HG03469 (cell line): ENCODE measurements around the gene CENPV.

Experiments used
- ATAC-seq: cut with Tn5 transposase; IDR thresholded peaks from one replicate; pipeline ENCODE4 v1.9.1; 2021; ENCODE audit warnings: mild to moderate bottlenecking, moderate library complexity, moderate number of reproducible peaks; ENCODE audit not compliant: unreplicated experiment

Gene CENPV

DNA sequence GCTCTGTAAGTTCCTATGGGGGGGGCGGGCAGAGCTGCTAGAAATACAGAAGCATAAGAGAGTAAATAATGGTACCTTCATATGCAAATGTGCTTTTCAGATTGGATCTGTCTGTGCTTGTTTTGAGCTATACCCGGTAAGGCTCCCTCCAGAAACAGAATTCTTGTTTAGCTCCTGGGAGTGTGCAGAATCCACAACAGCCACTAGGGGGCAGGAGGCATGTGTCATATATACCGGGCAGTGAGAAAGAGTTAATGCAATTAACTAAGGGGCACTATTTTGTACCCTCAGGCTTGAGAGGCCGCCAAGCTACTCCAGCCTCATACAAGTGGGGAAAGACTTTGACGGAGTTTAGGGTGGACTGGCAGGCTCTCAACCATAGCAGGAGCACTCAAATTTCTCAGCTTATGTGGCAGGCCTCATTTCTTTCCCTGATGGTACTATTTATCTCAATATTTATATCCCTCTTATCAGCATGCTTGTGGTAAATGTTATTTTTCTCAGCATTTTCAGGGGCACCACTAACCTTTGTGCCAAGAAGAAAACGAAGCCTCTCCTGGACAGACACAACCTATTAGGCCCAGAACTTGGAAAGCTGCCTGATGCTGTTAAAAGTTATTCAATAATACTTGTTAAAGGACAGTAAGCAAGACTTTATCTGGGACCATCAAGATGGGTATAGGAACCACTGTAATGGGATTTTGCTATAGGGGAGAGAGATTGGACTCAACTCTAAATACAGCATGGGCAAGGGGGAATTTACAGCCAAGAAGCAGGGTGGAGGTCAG, 10.7 kb upstream of the CENPV start:
- ATAC-seq, result no peak

DNA sequence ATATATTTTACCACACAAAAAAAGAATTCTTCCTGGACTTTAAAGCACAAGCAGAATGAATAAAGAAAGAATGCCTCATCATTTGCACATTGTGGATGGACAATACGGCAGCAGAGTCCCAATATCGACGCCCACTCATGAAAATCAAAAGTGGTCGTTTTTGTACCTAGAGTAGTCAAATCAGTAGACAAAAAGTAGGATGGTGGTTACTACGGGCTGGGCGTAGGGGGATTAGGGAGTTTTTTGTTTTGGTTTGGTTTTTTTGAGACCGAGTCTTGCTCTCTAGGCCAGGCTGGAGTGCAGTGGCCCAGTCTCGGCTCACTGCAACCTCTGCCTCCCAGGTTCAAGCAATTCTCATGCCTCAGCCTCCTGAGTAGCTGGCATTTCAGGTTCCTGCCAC, 8.6 kb upstream of the CENPV start:
- ATAC-seq, result no peak

DNA sequence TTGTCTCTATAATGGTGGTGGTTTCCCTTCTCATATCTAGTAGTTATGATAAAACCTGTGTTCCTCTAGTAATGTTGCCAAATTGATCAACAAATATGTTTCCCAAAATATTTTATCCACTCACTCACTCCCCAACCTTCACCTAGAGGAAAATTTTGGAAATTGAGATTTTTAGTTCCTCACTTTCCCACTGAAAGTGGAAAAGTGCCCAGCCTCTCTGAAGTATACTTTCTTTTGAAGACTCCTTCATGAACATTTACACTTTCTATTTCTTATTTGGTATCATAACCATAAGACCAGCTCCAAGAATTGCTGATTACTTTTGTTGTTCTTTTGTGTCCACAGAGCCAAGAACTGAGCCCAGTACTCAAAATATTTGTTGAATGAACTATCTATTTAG, 5.1 kb upstream of the CENPV start:
- no peak for ATAC-seq

DNA sequence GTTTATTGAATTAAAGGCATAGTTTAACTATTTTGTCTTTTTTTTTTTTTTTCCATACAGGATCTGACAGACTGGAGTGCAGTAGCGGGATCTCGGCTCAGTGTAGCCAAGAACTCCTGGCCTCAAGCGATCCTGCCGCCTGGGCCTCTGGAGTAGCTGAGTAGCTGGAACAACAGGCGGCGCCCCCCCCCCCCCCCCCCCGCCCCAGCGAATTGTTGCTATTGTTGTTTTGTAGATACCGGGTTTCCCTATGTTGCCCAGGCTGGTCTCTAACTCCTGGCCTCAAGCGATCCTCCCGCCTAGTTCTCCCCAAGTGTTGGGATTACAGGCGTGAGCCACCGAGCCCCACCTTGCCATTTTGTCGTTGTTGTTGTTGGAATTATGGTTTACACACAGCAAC, 1.3 kb upstream of the CENPV start:
- no peak for ATAC-seq

DNA sequence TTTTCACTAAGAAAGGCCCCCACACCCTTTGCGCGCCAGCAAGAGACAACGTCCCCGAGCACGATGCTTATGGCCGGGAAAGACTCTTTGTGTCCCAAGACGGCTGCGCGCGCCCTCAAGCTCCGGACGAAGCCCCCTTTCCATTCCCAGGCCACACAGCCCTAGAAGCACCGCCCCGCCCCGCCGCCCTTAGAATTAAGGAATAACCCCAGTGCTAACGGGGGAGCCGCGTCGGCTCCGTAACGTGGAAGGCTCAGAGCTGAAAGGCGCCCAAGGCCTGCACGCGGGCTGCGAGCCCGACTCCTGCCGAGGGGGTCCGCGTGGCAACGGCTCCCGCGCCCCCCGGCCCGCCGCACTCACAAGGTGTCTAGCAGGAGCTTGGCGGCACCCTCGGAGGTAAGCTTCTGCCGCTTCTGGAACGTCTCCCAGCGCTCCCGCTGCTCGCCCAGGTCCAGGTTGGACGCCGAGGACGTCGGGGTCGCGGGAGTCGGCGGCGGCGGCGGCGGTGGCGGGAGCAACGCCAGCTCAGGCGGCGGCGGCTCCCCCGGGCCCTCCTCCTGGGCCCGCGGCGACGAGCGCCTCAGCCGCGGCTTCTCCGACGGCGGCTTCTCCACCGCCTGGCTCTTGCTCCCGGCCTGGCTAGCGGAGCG, 477 bp downstream of the CENPV start:
- peak; percentile 16 for ATAC-seq

DNA sequence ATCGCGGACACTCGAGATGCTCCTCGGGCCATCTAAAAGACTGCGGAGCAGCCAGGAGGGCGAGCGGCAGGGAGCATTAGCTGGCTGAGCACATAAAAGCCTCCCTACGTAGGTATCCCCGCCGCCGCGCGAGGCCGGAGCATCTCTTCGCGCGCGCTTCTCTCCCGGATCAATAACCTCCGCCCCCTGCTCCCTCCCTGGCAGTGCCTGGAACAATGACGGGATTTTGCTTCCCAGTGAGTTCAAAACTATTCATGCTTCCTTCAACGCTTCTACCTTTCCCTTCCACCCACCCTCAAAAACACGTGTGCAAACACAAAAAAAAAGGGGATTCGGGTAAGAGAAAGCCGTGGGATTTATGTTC, 984 bp downstream of the CENPV start:
- no peak for ATAC-seq

DNA sequence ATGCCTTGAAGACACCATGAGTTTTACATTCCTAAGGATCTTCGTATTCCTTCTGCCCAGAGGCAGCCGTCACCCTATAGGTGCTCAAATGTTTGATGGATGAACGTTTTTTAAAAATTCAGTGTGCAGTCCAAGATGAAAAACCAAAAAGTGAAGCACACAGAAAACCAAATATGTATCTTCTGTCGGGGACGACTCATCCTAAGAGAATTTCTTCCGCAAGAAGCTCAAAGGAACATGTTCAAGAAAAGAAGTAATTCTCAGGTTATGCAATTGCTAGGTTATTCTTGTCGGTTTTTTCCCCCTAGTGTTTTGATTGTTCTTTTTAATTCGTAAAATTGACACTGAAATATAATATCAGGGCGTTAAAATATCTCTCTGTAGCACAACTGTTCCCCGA, 1.4 kb downstream of the CENPV start:
- ATAC-seq, result no peak

DNA sequence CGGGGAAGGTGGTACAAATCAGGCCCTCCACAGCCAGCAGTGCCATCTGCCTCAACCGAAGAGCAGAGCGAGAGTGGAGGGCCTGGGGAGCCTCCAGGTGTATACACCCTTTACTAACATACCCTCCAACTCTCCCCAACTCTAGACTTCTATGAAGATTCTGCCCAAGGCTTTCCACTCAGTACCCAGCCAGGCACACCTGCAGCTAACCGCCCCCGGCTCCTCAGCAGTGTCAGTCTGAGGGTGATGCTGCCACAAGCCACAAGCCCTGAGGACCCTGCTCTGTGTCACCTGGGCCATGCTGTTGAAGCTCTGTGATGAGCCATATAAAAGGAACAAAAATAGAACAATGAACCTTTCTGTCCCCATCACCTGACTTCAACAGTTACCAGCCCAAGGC, 3.8 kb downstream of the CENPV start:
- ATAC-seq, result no peak

DNA sequence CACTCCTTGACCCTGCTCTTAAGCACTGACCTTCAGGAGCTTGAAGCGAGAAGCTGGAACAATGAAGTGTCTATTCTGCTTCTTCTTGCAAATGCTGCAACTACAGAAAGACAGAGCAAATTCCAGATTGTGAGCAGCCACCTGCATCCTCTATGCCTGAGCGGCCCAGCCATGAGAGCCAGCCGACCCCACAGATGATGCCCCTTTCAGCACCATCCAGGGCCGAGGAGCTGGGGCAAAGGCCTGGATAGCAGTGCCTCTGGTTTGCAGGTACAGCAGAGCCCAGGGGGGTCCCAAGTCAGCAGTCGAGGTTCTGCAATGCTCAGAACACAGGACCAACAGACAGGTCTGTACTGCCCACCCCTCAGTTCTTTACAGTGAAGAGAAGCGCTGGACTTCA, 4.7 kb downstream of the CENPV start:
- ATAC-seq, result no peak

DNA sequence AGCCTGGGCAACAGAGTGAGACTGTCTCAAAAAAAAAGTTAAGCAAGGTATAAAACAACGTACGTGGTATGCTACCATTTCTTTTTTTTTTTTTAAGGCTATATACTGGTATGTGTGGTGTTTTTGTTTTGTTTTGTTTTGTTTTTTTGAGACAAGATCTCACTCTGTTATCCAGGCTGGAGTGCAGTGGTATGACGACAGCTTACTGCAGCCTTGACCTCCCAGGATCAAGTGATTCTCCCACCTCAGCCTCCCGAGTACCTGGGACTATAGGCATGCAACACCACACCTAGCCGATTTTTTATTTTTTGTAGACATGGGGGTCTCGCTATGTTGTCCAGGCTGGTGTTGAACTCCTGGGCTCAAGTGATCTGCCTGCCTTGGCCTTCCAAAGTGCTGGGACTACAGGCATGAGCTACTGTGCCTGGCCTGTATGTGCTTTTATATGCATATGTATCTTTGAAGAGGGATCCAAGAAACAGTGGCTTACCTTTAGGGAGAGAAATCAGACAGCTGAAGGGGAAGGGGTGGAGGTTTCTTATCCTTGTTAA, 6.5 kb downstream of the CENPV start:
- no peak for ATAC-seq

DNA sequence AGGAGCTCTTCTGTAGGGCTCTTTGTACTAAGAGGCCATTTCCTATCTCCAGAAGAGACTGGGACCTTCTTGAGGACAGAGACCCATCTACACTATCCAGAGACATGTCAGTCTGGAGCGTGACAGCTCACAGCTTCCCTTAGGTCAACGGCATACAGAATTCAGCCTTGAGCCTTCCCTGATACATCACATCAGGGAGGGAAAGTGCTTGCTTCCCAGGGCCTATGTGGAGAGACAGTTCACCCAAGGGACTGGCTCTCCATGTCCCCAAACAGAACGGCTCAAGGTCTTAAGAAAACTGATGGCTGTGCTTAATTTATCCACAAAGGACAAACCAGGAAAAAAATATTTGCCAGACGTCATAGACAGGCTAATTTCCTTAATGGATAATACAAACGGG, 7.7 kb downstream of the CENPV start:
- no peak for ATAC-seq

DNA sequence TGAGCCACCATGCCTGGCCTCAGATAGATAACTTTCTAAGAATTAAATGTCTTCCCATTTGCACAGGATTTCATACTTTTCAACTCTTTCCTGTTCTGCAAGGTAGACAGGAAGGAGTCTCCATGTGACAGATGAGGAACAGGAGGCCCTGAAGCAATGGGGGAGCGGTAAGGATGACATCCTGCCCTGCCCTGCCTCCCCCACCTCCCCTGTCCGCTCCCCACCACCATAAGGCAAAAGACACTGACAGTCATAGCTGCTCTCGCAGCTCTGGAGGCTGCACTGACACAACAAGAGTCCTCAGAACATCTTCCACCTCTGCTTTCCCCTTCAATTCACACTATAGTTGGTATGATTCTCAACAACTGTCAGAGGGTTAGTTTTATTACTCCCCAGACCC, 9.7 kb downstream of the CENPV start:
- no peak for ATAC-seq

DNA sequence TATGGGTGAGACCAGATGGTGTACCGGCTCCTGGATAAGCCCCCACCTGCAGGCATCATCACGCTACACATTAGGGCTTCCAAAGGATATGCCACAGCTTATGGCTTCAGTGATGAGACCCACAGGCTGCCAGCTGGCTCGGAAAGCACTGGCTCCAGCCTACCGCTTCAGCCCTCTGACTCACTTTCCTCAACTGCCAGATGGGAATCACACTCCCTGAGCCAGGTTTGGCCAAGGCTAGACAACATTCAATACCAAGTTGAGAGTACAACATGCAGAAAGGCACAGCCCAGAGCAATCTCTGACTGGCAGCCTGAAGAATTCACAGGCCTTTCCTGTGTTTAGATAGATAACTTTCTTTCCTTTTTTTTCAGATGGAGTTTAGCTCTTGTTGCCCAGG, 10.3 kb downstream of the CENPV start:
- no peak for ATAC-seq

DNA sequence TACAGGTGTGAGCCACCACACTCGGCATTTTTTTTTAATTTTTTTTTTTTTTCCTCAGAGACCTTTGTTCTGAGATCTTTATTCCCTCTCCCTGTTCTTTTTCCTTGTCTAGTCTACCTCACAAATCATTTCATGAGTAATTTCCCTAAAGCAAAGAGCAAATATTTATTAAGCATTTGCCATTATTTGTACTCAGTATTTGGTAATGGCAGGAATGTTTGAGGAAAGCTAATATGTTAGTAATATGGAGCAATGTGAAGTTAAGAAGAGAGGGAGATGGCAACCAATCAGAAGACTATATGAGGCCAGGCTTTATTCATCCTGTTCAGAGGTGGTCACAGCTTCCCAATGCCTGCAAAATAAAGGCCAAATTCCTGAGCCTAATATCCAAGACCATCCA, 13.3 kb downstream of the CENPV start:
- no peak for ATAC-seq

DNA sequence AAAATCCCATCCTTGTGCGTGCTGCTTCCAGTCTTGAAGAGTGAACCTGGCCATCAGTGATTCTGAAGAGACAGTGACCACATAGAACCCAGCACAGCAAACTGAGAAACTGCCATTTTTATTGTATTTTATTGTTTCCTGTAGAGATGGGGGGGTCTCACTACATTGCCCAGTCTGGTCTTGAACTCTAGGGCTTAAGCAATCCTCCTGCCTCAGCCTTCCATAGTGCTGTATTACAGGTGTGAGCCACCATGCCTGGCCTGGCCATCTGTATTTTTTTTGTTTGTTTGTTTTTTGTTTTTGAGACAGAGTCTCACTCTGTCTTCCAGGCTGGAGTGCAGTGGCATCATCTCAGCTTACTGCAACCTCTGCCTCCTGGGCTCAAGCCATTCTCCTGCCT, 13.9 kb downstream of the CENPV start:
- ATAC-seq, result no peak

DNA sequence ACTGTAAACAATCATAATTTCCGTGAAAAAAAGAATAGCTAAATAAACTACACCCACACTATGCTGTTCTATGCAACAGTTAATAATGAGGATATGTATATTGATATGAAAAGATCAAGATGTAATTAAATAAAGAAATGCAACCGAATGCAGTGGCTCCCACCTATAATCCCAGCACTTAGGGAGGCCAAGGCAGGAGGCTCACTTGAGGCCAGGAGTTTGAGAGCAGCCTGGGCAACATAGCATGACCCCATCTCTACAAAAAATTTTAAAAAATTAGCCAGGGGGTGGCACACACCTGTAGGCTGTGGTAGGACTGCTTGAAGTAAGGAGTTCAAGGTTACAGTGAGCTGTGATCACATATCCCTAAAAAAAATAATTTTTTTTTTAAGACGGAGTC, 14.9 kb downstream of the CENPV start:
- ATAC-seq, result no peak

DNA sequence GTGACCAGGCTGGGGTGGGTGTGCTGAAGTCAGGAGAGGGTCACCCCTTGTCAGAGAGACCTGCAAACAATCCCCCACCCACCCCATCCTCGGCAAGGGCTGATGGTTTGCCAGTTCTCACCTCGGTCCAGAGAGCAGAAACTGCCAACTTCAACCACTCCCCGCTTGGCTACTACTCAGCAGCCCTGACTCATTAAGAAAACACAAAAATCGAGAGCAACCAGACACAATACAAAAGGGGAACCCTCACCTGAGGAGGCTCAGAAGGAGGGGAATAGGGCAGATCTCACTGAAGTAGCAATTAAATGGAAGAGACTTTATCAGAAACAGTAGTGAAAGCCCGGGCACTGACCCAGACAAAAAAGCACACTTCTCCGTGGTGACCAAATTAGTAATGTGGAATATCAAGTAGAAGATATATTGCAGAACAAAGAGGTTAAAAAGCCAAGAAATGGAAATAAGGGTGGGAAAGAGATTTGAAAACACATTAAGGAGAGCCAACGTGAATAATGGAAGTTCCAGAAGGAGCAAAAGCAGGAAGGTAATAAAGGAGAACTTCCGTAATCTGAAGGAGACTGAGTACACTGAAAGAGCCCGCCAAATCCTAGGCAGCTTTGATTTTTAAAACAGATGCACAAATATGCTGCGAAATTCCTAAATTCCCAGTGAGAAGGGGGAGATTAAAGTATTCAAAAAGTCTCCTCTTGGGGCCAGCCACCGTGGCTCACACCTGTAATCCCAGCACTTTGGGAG, 23.6 kb downstream of the CENPV start:
- ATAC-seq, result no peak

DNA sequence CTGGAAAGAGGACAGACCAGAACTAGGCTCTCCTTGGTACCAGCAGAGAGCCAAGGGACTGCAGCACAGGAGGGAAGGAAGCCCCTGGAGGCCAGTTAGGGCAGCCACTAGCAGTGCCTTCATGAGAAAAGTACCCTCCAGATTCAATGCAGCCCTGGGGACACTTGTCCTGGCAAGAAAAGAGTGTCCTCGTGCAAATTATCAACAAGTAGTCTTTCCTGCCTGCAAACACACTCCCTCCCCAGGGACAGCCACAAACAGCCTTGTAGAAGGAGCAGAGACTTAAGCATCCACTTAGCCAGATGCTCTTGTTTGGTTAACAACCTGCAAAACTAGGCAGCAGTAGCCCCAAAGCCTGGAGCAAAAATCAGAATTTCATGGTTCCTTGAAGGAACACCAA, 24.3 kb downstream of the CENPV start:
- no peak for ATAC-seq

DNA sequence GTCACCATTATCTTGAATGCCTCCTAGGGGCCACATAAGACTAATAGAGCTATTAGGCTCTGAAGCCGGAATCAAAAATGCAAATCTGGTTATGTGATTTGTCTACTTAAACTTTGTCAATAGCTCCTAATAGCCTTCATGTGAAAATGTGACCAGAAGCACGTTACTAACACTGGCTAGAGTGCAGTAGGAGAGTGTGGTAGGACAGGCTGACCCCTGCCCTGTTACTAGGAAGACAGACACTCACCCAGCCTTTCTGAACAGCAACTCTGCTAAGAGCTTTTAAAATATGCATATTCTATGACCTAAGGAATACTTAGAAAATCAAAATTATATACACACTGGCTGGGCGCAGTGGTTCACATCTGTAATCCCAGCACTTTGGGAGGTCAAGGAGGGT, 26.3 kb downstream of the CENPV start:
- ATAC-seq, result no peak

DNA sequence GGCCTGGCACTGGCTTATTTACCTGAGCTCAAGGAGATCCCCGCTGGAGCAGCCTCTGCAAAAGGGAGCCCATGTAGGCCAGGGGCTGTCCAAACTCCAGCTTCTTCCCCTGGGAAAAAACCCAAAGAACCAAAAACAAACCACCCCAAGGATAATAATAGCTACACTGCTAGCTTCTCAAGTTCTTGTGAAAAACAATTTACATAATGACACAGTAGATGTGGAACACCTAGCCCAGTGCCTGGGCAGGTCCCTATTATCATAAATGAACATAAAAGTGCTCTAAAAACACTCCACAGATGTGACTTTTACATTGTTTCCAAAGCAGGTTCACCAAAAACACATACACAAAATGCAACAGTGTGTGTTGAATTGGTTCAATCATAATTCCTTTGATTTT, 27.3 kb downstream of the CENPV start:
- ATAC-seq, result no peak

DNA sequence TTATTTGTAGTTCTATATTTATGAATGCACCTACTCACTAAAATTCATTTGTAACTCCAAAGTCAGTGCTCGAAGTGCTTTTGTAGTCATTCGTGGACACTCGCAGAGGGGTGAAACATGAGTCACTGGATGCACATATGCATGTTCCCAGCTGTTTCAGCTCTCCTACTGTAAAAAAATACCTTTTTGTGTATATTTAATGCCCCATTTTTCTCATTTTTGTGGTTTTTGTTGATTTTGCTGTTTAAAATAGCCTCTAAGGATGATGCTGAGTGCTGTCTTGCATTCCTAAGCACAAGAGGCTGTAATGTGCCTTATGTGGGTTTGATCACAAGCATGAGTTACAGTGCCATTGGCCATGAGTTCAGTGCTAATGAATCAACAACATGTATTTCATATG, 30.6 kb downstream of the CENPV start:
- no peak for ATAC-seq

DNA sequence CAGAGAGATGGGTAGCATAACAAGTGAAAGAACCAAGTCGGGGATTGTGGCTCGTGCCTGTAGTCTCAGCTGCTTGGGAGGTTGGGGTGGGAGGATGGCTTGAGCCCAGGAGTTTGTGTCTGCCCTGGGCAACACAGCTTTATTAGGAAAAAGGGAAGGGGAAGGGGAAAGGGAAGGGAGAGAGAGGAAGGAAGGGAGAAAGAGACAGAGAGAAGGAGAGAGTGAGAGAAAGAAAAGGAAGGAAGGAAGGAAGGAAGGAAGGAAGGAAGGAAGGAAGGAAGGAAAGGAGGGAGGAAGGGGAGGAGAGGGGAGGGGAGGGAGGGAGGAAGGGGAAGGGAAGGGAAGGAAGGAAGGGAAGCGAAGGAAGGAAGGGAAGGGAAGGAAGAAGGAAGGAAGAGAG, 33.3 kb downstream of the CENPV start:
- ATAC-seq, result no peak
